SU-DHL-6 (cell line): ENCODE results near the gene BNC2.

Source experiments
- CTCF ChIP-seq: fragments of 200-600 bp; sonication (generic); IDR thresholded peaks from one replicate; pipeline ENCODE4 v1.5.1; 2017; ENCODE audit warnings: antibody characterized with exemption, mild to moderate bottlenecking, low read length, moderate library complexity; ENCODE audit not compliant: insufficient read depth, poor library complexity, severe bottlenecking
- EZH2phosphoT487 ChIP-seq: fragments of 200-600 bp; sonication (generic), shearing (Covaris generic); conservative IDR thresholded peaks from 2 replicates; pipeline ENCODE4 v1.6.1; 2018; ENCODE audit warnings: mild to moderate bottlenecking, antibody characterized with exemption, low read length, moderate library complexity, mixed read lengths

DNA sequence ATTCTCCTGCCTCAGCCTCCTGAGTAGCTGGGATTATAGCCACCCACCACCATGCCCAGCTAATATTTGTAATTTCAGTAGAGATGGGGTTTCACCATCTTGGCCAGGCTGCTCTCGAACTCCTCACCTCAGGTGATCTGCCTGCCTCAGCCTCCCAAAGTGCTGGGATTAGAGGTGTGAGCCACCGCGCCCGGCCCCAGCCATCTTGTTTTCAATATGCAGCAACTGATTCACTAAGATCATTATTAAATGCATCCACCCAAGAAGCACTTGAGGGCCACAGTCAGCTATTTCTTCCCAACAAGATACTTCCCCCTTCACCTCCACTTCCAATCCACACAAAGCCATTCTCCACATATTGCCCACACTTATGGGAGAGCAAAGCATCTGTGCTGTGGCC lies 115.8 kb downstream of the BNC2 start:
- no peak for TF ChIP-seq CTCF
- TF ChIP-seq EZH2phosphoT487: no peak
